Neutrophil (primary cell): ENCODE measurements around the gene C2CD3.
A peak's percentile ranks its signal among the peaks of the same experiment; 100 is the strongest.

Experiments used
- H3K27ac ChIP-seq: fragments of 200-600 bp; sonication (generic); 2 replicates; pipeline ENCODE4 v1.5.1; 2016; ENCODE audit warnings: mild to moderate bottlenecking, moderate library complexity
- H3K27me3 ChIP-seq: fragments of 200-600 bp; sonication (generic); 2 replicates; pipeline ENCODE4 v1.6.0; 2016; ENCODE audit warnings: mild to moderate bottlenecking
- H3K36me3 ChIP-seq: fragments of 200-600 bp; sonication (generic); 2 replicates; pipeline ENCODE4 v1.5.1; 2017
- H3K4me1 ChIP-seq, 2 experiments: fragments of 200-600 bp in 1 of 2; sonication (generic) in 1 of 2; 1 replicate in 1 of 2; 2 replicates in 1 of 2; pipeline versions ENCODE4 v1.5.1 to v1.6.1; 2013 to 2016; ENCODE audit warnings: low read depth in 1 of 2, low read length in 1 of 2, mild to moderate bottlenecking in 1 of 2, moderate library complexity in 1 of 2; ENCODE audit not compliant: control insufficient read depth in 1 of 2, insufficient read depth in 1 of 2
- H3K4me3 ChIP-seq, 2 experiments: fragments of 200-600 bp in 1 of 2; sonication (generic) in 1 of 2; 1 replicate in 1 of 2; 2 replicates in 1 of 2; pipeline ENCODE4 v1.5.1; 2013 to 2016; ENCODE audit warnings: low read depth in 1 of 2, low read length in 1 of 2, mild to moderate bottlenecking in 1 of 2, moderate library complexity in 1 of 2
- H3K9me3 ChIP-seq: fragments of 200-600 bp; sonication (generic); 2 replicates; pipeline ENCODE4 v1.5.1; 2016
- CTCF ChIP-seq: fragments of 200-600 bp; sonication (generic); IDR thresholded peaks from 2 replicates; pipeline ENCODE4 v1.5.1; 2016; ENCODE audit warnings: antibody characterized with exemption

The C2CD3 gene

DNA sequence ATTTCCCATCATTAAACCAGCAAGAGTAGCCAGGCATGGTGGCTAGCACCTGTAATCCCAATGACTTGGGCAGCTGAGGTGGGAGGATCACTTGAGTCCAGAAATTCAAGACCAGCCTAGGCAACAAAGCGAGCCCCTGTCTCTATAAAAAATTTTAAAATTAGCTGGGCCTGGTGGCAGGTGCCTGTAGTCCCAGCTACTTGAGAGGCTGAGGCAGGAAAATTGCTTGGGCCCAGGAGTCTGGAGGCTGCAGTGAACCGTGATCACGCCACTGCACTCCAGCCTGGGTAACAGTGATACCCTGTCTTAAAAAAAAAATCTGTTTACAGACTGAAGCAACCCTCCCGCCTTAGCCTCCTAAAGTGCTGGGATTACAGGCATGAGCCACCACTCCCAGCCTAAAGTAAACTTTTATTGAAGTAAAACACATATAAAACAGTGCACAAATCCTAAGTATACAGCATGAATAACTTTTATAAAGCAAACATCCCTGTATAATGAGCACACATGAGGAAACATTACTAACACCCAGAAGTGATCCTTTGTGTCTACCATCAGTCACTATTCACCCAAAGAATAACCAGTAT, 174.5 kb downstream of the C2CD3 start:
- Histone ChIP-seq H3K4me3 (no peak overlapping the region), H3K4me1 (peaks cover 0 to 6% of the 10 kb centered on the region in 2 experiments), H3K9me3 (no peaks in the 10 kb centered on the region), H3K27ac (no peak overlapping the region), H3K36me3 (no peaks in the 10 kb centered on the region), H3K27me3 (no peaks in the 10 kb centered on the region)
- no peak for TF ChIP-seq CTCF

GRCh38 chr11:73995731-73996130, 175.1 kb downstream of the C2CD3 start:
- no peaks in the 10 kb centered on the region for H3K36me3 ChIP-seq
- H3K27ac ChIP-seq: peak overlapping the region; percentile 56
- H3K9me3 ChIP-seq: no peaks in the 10 kb centered on the region
- TF ChIP-seq CTCF: no peak
- H3K4me3 ChIP-seq: no peak overlapping the region
- H3K4me1 ChIP-seq: peaks cover 0 to 6% of the 10 kb centered on the region in 2 experiments
- H3K27me3 ChIP-seq: no peaks in the 10 kb centered on the region

DNA sequence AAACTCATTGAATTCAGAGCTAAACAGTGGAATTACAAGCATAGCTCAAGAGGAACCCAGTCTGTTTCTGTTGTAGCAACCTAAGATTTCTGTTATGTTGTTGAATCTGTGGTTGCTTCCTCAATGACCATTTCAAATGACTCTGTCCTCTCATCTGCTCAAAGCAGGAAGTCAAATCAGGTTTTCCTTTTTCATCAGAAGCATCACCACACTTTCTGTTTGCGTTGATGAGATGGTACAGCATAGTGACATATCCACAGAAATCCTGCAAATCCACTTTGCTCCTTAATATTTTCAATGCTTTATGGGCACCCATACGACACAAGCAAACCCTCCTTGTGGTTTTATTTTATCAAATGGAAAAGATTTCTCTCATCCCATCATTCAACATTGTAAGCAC, 175.6 kb downstream of the C2CD3 start:
- Histone ChIP-seq H3K27me3 (no peaks in the 10 kb centered on the region), H3K4me3 (no peak overlapping the region), H3K36me3 (no peaks in the 10 kb centered on the region), H3K27ac (peak overlapping the region; percentile 56), H3K9me3 (no peaks in the 10 kb centered on the region), H3K4me1 (peaks cover 0 to 6% of the 10 kb centered on the region in 2 experiments)
- TF ChIP-seq CTCF: no peak

DNA sequence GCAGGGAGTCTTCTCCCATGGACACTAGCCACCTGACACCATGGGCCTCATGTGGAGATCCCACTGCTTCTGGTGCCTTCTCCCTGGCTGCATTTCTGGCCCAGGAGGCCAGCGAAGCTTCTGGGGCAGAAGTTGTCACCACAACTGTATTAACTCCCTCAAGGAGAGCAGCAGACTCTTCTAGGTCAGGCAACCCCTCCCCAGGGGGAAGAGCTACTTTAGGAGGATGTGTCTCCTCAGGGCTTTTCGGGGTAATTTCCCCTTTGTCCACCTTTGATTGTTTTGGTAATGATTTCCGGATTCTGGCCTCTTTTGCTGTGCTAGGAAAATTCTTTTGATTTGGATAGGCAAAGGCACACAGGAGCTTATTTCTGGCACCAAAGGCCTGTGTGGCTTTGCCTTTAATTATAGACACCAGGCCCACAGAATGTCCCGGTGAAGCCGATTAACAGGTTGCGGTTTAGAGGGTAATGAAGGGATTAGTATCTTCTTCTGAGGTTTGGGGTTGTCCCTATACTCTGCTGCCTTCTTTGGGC, 179.3 kb downstream of the C2CD3 start:
- Histone ChIP-seq H3K4me1 (peaks cover 0 to 6% of the 10 kb centered on the region in 2 experiments), H3K27me3 (no peaks in the 10 kb centered on the region), H3K36me3 (no peaks in the 10 kb centered on the region), H3K4me3 (no peak overlapping the region), H3K9me3 (no peaks in the 10 kb centered on the region), H3K27ac (no peak overlapping the region)
- no peak for TF ChIP-seq CTCF

DNA sequence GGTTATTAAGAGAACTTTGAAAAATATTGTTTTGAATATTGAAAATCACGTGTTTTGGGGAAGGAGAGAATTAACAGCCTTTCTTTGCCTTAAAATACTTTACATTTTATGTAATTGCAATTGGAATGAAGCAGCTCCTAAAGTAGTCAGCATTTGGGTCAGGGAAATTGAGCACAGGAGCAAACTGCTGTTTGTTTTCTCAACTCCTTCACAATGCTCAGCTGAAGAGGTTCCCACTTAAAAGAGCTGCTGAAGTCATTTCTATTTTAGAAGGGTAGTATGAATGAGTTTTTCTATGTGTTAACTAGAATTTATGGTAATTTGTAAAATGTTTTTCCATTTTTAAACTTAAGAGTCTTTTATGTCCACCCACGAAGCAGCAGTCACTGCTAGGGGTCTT, 180.1 kb downstream of the C2CD3 start:
- no peak for TF ChIP-seq CTCF
- H3K4me1 ChIP-seq: peaks cover 0 to 6% of the 10 kb centered on the region in 2 experiments
- no peak overlapping the region for H3K4me3 ChIP-seq
- no peak overlapping the region for H3K27ac ChIP-seq
- H3K27me3 ChIP-seq: no peaks in the 10 kb centered on the region
- no peaks in the 10 kb centered on the region for H3K36me3 ChIP-seq
- H3K9me3 ChIP-seq: no peaks in the 10 kb centered on the region
